Measurements from ENCODE around the gene CA12. TPM values are rescaled to one million over a fixed set of nuclear protein-coding genes. Genes with fewer than 3 reads are reported as not detected.
"Not testable (repeated sequence)": the region's sequence is repeated elsewhere in the genome, so short reads cannot be mapped to it uniquely, and the experiment has no call there.

CA12 gene
- total and polyA plus RNA-seq, 2 donors (not counting 1 experiment from before 2014, with no cell fraction given): not detected

GRCh38 chr15:63320446-63320845 lies 61.2 kb downstream of the CA12 start:
- H3K4me3 ChIP-seq (ENCODE audit: control extremely low read depth in 1 of 5, extremely low read depth in 1 of 5, insufficient read depth in 1 of 5, low read depth in 2 of 5, low read length in 4 of 5); intact Hi-C loops (cut with micrococcal nuclease); H3K4me2 ChIP-seq (replicated peaks; ENCODE audit: low read depth, low read length, poor library complexity, severe bottlenecking); H3K4me1 Mint-ChIP-seq; H3K27ac ChIP-seq (ENCODE audit: low read length in 2 of 2); CTCF ChIA-PET; H4K20me1 ChIP-seq (ENCODE audit: control insufficient read depth, insufficient read depth, low read length, poor library complexity, severe bottlenecking); H3K27me3 Mint-ChIP-seq; H3K9ac ChIP-seq (ENCODE audit: low read length); H3K27me3 ChIP-seq (replicated peaks in 1 of 4; ENCODE audit: control extremely low read depth in 1 of 4, control insufficient read depth in 3 of 4, insufficient read depth in 4 of 4, low read length in 3 of 4); POLR2A ChIA-PET; H3K9me3 Mint-ChIP-seq (ENCODE audit: insufficient read depth); H3K9me3 ChIP-seq (ENCODE audit: control extremely low read depth in 1 of 3, control insufficient read depth in 2 of 3, insufficient read depth in 1 of 3, low read length in 2 of 3); H3K4me1 ChIP-seq (ENCODE audit: control insufficient read depth in 2 of 2, insufficient read depth in 2 of 2, low read length in 2 of 2); H3K4me3 Mint-ChIP-seq; H3K79me2 ChIP-seq (ENCODE audit: control insufficient read depth, insufficient read depth, low read length); ATAC-seq (ENCODE audit: low read depth); H3K36me3 ChIP-seq (replicated peaks in 1 of 2; ENCODE audit: control extremely low read depth in 1 of 2, control insufficient read depth in 1 of 2, extremely low read depth in 1 of 2, insufficient read depth in 2 of 2, low read length in 1 of 2); DNase-seq; H2AFZ ChIP-seq (ENCODE audit: insufficient read depth, low read depth, low read length, poor library complexity, severe bottlenecking); H3K27ac Mint-ChIP-seq: not testable (repeated sequence)
- 100% methylated on average over 1 of the region's 10 CpGs for WGBS (ENCODE audit: insufficient coverage)

- ChIA-PET CTCF (no interaction called here), POLR2A (no interaction called here)
- no peaks in the 10 kb centered on the region for H4K20me1 ChIP-seq (ENCODE audit: control insufficient read depth, insufficient read depth, low read length, poor library complexity, severe bottlenecking)
- H3K9me3 Mint-ChIP-seq (ENCODE audit: insufficient read depth): no peaks in the 10 kb centered on the region
- H3K4me3 ChIP-seq (ENCODE audit: control extremely low read depth in 1 of 5, extremely low read depth in 1 of 5, insufficient read depth in 1 of 5, low read depth in 2 of 5, low read length in 4 of 5): no peak overlapping the region
- H2AFZ ChIP-seq (ENCODE audit: insufficient read depth, low read depth, low read length, poor library complexity, severe bottlenecking): no peak overlapping the region
- no peak overlapping the region for H3K27ac ChIP-seq (ENCODE audit: low read length in 2 of 2)
- no peaks in the 10 kb centered on the region for H3K79me2 ChIP-seq (ENCODE audit: control insufficient read depth, insufficient read depth, low read length)
- no peaks in the 10 kb centered on the region for H3K36me3 ChIP-seq (replicated peaks in 1 of 2; ENCODE audit: control extremely low read depth in 1 of 2, control insufficient read depth in 1 of 2, extremely low read depth in 1 of 2, insufficient read depth in 2 of 2, low read length in 1 of 2)
- H3K4me3 Mint-ChIP-seq: no peak overlapping the region
- WGBS (ENCODE audit: insufficient coverage): no CpG with 5 or more reads among the region's 3 CpGs
- no peak overlapping the region for H3K27ac Mint-ChIP-seq
- no peaks in the 10 kb centered on the region for H3K9me3 ChIP-seq (ENCODE audit: control extremely low read depth in 1 of 3, control insufficient read depth in 2 of 3, insufficient read depth in 1 of 3, low read length in 2 of 3)
- no peaks in the 10 kb centered on the region for H3K27me3 Mint-ChIP-seq
- ATAC-seq (ENCODE audit: low read depth) (no peak), DNase-seq (no peak)
- intact Hi-C loops (cut with micrococcal nuclease): no loop called here
- H3K9ac ChIP-seq (ENCODE audit: low read length): no peak overlapping the region
- H3K4me1 ChIP-seq (ENCODE audit: control insufficient read depth in 2 of 2, insufficient read depth in 2 of 2, low read length in 2 of 2): no peaks in the 10 kb centered on the region
- H3K4me2 ChIP-seq (replicated peaks; ENCODE audit: low read depth, low read length, poor library complexity, severe bottlenecking): no peak overlapping the region
- no peaks in the 10 kb centered on the region for H3K27me3 ChIP-seq (replicated peaks in 1 of 4; ENCODE audit: control extremely low read depth in 1 of 4, control insufficient read depth in 3 of 4, insufficient read depth in 4 of 4, low read length in 3 of 4)
- H3K4me1 Mint-ChIP-seq: peaks cover 7% of the 10 kb centered on the region
- TF ChIP-seq, protein P1, sequence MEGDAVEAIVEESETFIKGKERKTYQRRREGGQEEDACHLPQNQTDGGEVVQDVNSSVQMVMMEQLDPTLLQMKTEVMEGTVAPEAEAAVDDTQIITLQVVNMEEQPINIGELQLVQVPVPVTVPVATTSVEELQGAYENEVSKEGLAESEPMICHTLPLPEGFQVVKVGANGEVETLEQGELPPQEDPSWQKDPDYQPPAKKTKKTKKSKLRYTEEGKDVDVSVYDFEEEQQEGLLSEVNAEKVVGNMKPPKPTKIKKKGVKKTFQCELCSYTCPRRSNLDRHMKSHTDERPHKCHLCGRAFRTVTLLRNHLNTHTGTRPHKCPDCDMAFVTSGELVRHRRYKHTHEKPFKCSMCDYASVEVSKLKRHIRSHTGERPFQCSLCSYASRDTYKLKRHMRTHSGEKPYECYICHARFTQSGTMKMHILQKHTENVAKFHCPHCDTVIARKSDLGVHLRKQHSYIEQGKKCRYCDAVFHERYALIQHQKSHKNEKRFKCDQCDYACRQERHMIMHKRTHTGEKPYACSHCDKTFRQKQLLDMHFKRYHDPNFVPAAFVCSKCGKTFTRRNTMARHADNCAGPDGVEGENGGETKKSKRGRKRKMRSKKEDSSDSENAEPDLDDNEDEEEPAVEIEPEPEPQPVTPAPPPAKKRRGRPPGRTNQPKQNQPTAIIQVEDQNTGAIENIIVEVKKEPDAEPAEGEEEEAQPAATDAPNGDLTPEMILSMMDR (IDR thresholded peaks at IDR 0.05): no peak
- TF ChIP-seq EZH2 (IDR thresholded peaks at IDR 0.05; ENCODE audit: borderline replicate concordance, insufficient read depth, low read depth, low read length, poor library complexity, severe bottlenecking): no peak
Measured at GRCh38 chr15:63319065-63319464, 62.6 kb downstream of the CA12 start.
